HG02678 (cell line): ENCODE measurements around the gene TNFRSF9.
"Not testable (repeated sequence)": the region's sequence is repeated elsewhere in the genome, so short reads cannot be mapped to it uniquely, and the experiment has no call there.

Experiments used
- ATAC-seq: cut with Tn5 transposase; IDR thresholded peaks from one replicate; pipeline ENCODE4 v1.9.1; 2021; ENCODE audit warnings: mild to moderate bottlenecking, moderate library complexity; ENCODE audit not compliant: unreplicated experiment

Gene TNFRSF9

GRCh38 chr1:7940745-7941436 lies at the start of gene TNFRSF9:
TSS of gene TNFRSF9 (minus strand) at chr1:7940839. CDS start at chr1:7939994, 845 bp downstream.
- no peak for ATAC-seq

- no peak for ATAC-seq
Measured at GRCh38 chr1:7989762-7990428, 49.3 kb upstream of the TNFRSF9 start.

GRCh38 chr1:7988576-7988975 lies 47.9 kb upstream of the TNFRSF9 start:
- no peak for ATAC-seq

- no peak for ATAC-seq
Measured at GRCh38 chr1:7987528-7987927, 46.9 kb upstream of the TNFRSF9 start.

- no peak for ATAC-seq
Measured at GRCh38 chr1:7985851-7986612, 45.4 kb upstream of the TNFRSF9 start.

- no peak for ATAC-seq
Measured at GRCh38 chr1:7984811-7985210, 44.2 kb upstream of the TNFRSF9 start.

GRCh38 chr1:7983086-7983778 lies 42.6 kb upstream of the TNFRSF9 start:
- ATAC-seq = no peak

- no peak for ATAC-seq
Measured at GRCh38 chr1:7980984-7981383, 40.3 kb upstream of the TNFRSF9 start.

GRCh38 chr1:7975212-7975865 lies 34.7 kb upstream of the TNFRSF9 start:
- ATAC-seq = no peak

- ATAC-seq = no peak
Measured at GRCh38 chr1:7973086-7973485, 32.4 kb upstream of the TNFRSF9 start.

- no peak for ATAC-seq
Measured at GRCh38 chr1:7972285-7972684, 31.6 kb upstream of the TNFRSF9 start.

GRCh38 chr1:7971024-7971423 lies 30.4 kb upstream of the TNFRSF9 start:
- ATAC-seq = no peak

- no peak for ATAC-seq
Measured at GRCh38 chr1:7970246-7970645, 29.6 kb upstream of the TNFRSF9 start.

- ATAC-seq = no peak
Measured at GRCh38 chr1:7967651-7968050, 27.0 kb upstream of the TNFRSF9 start.

- no peak for ATAC-seq
Measured at GRCh38 chr1:7967196-7967595, 26.6 kb upstream of the TNFRSF9 start.

- ATAC-seq = no peak
Measured at GRCh38 chr1:7964476-7964875, 23.8 kb upstream of the TNFRSF9 start.

- ATAC-seq = not testable (repeated sequence)
Measured at GRCh38 chr1:7963841-7964240, 23.2 kb upstream of the TNFRSF9 start.

GRCh38 chr1:7963378-7963730 lies 22.7 kb upstream of the TNFRSF9 start:
- ATAC-seq = not testable (repeated sequence)

- ATAC-seq = no peak
Measured at GRCh38 chr1:7962636-7963377, 22.2 kb upstream of the TNFRSF9 start.

GRCh38 chr1:7962014-7962335 lies 21.3 kb upstream of the TNFRSF9 start:
- peak; percentile 2 for ATAC-seq
